Esophagus squamous epithelium (tissue), 4 donors: ENCODE results near the gene GRB2.

Experiments
- CTCF ChIP-seq, 6 experiments: fragments of 450-650 bp in 4 of 6; fragments of 200-600 bp in 2 of 6; sonication (generic) in 2 of 6; IDR thresholded peaks; one replicate each; pipeline ENCODE4 v1.5.1; 2016 to 2019; ENCODE audit warnings: antibody characterized with exemption in 6 of 6, mild to moderate bottlenecking in 4 of 6, moderate library complexity in 4 of 6
- POLR2A ChIP-seq, 4 donors: fragments of 450-650 bp; IDR thresholded peaks; one replicate each; pipeline ENCODE4 v1.6.1; 2017; ENCODE audit warnings: antibody characterized with exemption in 4 of 4, mild to moderate bottlenecking in 4 of 4, moderate library complexity in 3 of 4

- TF ChIP-seq CTCF (IDR thresholded peaks at IDR 0.05): no peak
- no peak for TF ChIP-seq POLR2A (IDR thresholded peaks at IDR 0.05)
These were observed 105.2 kb downstream of the GRB2 start for GRCh38 chr17:75300280-75300679.
